HS-27A (cell line): ENCODE data around the gene UBP1.
"Not testable (repeated sequence)": the region's sequence is repeated elsewhere in the genome, so short reads cannot be mapped to it uniquely, and the experiment has no call there.

Source experiments
- DNase-seq: peaks from one replicate; pipeline ENCODE4 v3.0.0-alpha.2; 2012; ENCODE audit warnings: low read depth, missing footprints

UBP1 gene

GRCh38 chr3:33440328-33441224, at the start of gene UBP1:
Gene UBP1 (minus strand): TSS chr3:33440405. CDS start chr3:33439848, 557 bp downstream.
- DNase-seq: peak; percentile 100

- no peak for DNase-seq
These were observed 48.5 kb upstream of the UBP1 start for GRCh38 chr3:33488683-33489082.

- DNase-seq: no peak
These were observed 48.0 kb upstream of the UBP1 start for GRCh38 chr3:33488246-33488645.

- DNase-seq: no peak
These were observed 41.9 kb upstream of the UBP1 start for GRCh38 chr3:33482111-33482521.

- DNase-seq: no peak
These were observed 34.7 kb upstream of the UBP1 start for GRCh38 chr3:33474896-33475295.

GRCh38 chr3:33473813-33474212, 33.6 kb upstream of the UBP1 start:
- no peak for DNase-seq

- DNase-seq: no peak
These were observed 27.6 kb upstream of the UBP1 start for GRCh38 chr3:33467786-33468185.

- DNase-seq: no peak
These were observed 20.9 kb upstream of the UBP1 start for GRCh38 chr3:33461097-33461496.

- not testable (repeated sequence) for DNase-seq
These were observed 19.4 kb upstream of the UBP1 start for GRCh38 chr3:33459577-33459976.

- DNase-seq: no peak
These were observed 18.2 kb upstream of the UBP1 start for GRCh38 chr3:33458446-33458845.

GRCh38 chr3:33456756-33457155, 16.6 kb upstream of the UBP1 start:
- DNase-seq: no peak

GRCh38 chr3:33453331-33453761, 13.1 kb upstream of the UBP1 start:
- DNase-seq: no peak

- not testable (repeated sequence) for DNase-seq
These were observed 11.8 kb upstream of the UBP1 start for GRCh38 chr3:33451994-33452393.

GRCh38 chr3:33447958-33448357, 7.8 kb upstream of the UBP1 start:
- DNase-seq: no peak

GRCh38 chr3:33447256-33447625, 7.0 kb upstream of the UBP1 start:
- DNase-seq: not testable (repeated sequence)

- DNase-seq: no peak
These were observed 2.0 kb upstream of the UBP1 start for GRCh38 chr3:33442190-33442589.

GRCh38 chr3:33441225-33441976, 1.2 kb upstream of the UBP1 start:
- DNase-seq: no peak

- no peak for DNase-seq
These were observed 468 bp downstream of the UBP1 start for GRCh38 chr3:33439546-33440327.

GRCh38 chr3:33438881-33439545, 1.2 kb downstream of the UBP1 start:
- DNase-seq: no peak

GRCh38 chr3:33438284-33438668, 1.9 kb downstream of the UBP1 start:
- DNase-seq: no peak

- DNase-seq: no peak
These were observed 2.5 kb downstream of the UBP1 start for GRCh38 chr3:33437556-33438283.
